ENCODE results near the gene RABIF. TPM values are rescaled to one million over a fixed set of nuclear protein-coding genes. Genes with fewer than 3 reads are reported as not detected.

Gene RABIF
- total and polyA plus RNA-seq, 10 of the 15 experiments (the other 5 are each of a cell fraction or from before 2014, with no cell fraction given), result 4.7 to 18.2 (median 8.8) TPM

DNA sequence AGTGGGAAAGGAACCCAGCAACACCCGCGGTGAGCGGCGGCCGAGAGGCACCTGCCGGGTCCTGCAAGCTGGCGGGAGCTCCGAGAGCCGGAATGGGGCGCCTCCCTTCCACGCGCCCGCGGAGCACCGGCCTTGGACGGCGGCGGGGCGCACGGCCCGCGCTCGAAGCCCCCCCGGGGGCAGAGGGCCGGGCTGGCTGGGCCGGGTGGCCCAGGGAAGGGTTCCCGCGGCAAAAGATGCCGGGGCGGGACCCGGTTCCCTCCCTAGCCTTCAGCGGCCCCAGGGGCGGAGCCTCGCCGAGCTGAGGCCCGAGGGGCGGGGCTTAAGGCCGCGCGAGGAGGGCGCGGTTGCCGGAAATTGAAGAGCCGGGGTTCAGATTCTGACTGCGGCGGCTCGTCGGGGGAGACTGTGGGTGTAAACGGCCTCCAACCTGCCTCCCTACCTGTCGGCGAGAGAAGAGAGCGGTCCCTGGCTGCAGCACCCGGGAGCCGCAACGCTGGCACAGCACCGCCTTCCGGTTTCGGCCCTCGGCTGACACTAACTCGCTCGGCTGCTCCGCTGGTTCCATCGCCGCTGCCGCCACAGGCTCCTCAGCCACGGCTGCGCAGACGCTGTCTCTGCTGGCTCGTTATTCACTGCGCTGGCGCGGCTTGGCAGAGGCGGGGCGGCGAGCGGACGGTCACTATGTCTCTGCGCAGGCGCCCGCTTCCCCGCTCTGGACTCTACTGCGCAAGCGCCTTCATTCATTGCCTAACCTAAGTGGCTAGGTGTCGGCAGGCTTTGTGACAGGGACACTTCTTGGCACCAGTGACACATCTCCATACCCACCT, at the start of gene RABIF (continued):
- TF ChIP-seq RFX5 (IDR thresholded peaks at IDR 0.05; ENCODE audit: low read depth, low read length), result no peak
- TF ChIP-seq SPI1 (IDR thresholded peaks at IDR 0.05; ENCODE audit: borderline replicate concordance, insufficient read depth, low read depth, low read length), result no peak
- no peak for TF ChIP-seq SRF (IDR thresholded peaks at IDR 0.05; ENCODE audit: low read depth in 2 of 2, low read length in 2 of 2)
- TF ChIP-seq STAT3 (IDR thresholded peaks at IDR 0.05; ENCODE audit: low read depth, low read length), result no peak
- no peak for TF ChIP-seq MTA2 (IDR thresholded peaks at IDR 0.05; ENCODE audit: low read depth)
- peak; percentile 97; the same call in 1 of the 2 replicates for TF ChIP-seq STAT1 (conservative IDR thresholded peaks at IDR 0.05)
- TF ChIP-seq, protein P1, sequence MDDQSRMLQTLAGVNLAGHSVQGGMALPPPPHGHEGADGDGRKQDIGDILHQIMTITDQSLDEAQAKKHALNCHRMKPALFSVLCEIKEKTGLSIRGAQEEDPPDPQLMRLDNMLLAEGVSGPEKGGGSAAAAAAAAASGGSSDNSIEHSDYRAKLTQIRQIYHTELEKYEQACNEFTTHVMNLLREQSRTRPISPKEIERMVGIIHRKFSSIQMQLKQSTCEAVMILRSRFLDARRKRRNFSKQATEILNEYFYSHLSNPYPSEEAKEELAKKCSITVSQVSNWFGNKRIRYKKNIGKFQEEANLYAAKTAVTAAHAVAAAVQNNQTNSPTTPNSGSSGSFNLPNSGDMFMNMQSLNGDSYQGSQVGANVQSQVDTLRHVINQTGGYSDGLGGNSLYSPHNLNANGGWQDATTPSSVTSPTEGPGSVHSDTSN (IDR thresholded peaks at IDR 0.05; ENCODE audit: insufficient replicate concordance, low read depth, low read length), result no peak
- TF ChIP-seq, protein P2, sequence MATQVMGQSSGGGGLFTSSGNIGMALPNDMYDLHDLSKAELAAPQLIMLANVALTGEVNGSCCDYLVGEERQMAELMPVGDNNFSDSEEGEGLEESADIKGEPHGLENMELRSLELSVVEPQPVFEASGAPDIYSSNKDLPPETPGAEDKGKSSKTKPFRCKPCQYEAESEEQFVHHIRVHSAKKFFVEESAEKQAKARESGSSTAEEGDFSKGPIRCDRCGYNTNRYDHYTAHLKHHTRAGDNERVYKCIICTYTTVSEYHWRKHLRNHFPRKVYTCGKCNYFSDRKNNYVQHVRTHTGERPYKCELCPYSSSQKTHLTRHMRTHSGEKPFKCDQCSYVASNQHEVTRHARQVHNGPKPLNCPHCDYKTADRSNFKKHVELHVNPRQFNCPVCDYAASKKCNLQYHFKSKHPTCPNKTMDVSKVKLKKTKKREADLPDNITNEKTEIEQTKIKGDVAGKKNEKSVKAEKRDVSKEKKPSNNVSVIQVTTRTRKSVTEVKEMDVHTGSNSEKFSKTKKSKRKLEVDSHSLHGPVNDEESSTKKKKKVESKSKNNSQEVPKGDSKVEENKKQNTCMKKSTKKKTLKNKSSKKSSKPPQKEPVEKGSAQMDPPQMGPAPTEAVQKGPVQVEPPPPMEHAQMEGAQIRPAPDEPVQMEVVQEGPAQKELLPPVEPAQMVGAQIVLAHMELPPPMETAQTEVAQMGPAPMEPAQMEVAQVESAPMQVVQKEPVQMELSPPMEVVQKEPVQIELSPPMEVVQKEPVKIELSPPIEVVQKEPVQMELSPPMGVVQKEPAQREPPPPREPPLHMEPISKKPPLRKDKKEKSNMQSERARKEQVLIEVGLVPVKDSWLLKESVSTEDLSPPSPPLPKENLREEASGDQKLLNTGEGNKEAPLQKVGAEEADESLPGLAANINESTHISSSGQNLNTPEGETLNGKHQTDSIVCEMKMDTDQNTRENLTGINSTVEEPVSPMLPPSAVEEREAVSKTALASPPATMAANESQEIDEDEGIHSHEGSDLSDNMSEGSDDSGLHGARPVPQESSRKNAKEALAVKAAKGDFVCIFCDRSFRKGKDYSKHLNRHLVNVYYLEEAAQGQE (IDR thresholded peaks at IDR 0.05; ENCODE audit: low read depth, low read length), result no peak
- TF ChIP-seq BACH1 (IDR thresholded peaks at IDR 0.05; ENCODE audit: borderline replicate concordance), result peak; percentile 82
- no peak for TF ChIP-seq NR2C1 (IDR thresholded peaks at IDR 0.05)
- TF ChIP-seq JUNB (IDR thresholded peaks at IDR 0.05), result no peak
- no peak for TF ChIP-seq ZSCAN29 (IDR thresholded peaks at IDR 0.05)
- peak; percentile 96 for TF ChIP-seq HDGF (IDR thresholded peaks at IDR 0.05)
- no peak for TF ChIP-seq PAX8 (IDR thresholded peaks at IDR 0.05)
- TF ChIP-seq MEF2B (IDR thresholded peaks at IDR 0.05; ENCODE audit: partially characterized antibody, poor library complexity, severe bottlenecking), result no peak
- TF ChIP-seq IRF4 (IDR thresholded peaks at IDR 0.05; ENCODE audit: low read depth, low read length), result no peak
- peak; percentile 69; the same call in 1 of the 2 replicates for TF ChIP-seq NR2F1 (conservative IDR thresholded peaks at IDR 0.05)
- TF ChIP-seq, protein P3, sequence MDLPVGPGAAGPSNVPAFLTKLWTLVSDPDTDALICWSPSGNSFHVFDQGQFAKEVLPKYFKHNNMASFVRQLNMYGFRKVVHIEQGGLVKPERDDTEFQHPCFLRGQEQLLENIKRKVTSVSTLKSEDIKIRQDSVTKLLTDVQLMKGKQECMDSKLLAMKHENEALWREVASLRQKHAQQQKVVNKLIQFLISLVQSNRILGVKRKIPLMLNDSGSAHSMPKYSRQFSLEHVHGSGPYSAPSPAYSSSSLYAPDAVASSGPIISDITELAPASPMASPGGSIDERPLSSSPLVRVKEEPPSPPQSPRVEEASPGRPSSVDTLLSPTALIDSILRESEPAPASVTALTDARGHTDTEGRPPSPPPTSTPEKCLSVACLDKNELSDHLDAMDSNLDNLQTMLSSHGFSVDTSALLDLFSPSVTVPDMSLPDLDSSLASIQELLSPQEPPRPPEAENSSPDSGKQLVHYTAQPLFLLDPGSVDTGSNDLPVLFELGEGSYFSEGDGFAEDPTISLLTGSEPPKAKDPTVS (IDR thresholded peaks at IDR 0.05; ENCODE audit: low read depth, low read length), result no peak
- TF ChIP-seq, protein P4, sequence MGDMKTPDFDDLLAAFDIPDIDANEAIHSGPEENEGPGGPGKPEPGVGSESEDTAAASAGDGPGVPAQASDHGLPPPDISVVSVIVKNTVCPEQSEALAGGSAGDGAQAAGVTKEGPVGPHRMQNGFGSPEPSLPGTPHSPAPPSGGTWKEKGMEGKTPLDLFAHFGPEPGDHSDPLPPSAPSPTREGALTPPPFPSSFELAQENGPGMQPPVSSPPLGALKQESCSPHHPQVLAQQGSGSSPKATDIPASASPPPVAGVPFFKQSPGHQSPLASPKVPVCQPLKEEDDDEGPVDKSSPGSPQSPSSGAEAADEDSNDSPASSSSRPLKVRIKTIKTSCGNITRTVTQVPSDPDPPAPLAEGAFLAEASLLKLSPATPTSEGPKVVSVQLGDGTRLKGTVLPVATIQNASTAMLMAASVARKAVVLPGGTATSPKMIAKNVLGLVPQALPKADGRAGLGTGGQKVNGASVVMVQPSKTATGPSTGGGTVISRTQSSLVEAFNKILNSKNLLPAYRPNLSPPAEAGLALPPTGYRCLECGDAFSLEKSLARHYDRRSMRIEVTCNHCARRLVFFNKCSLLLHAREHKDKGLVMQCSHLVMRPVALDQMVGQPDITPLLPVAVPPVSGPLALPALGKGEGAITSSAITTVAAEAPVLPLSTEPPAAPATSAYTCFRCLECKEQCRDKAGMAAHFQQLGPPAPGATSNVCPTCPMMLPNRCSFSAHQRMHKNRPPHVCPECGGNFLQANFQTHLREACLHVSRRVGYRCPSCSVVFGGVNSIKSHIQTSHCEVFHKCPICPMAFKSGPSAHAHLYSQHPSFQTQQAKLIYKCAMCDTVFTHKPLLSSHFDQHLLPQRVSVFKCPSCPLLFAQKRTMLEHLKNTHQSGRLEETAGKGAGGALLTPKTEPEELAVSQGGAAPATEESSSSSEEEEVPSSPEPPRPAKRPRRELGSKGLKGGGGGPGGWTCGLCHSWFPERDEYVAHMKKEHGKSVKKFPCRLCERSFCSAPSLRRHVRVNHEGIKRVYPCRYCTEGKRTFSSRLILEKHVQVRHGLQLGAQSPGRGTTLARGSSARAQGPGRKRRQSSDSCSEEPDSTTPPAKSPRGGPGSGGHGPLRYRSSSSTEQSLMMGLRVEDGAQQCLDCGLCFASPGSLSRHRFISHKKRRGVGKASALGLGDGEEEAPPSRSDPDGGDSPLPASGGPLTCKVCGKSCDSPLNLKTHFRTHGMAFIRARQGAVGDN (IDR thresholded peaks at IDR 0.05), result peak; percentile 49
- TF ChIP-seq IKZF1 (conservative IDR thresholded peaks at IDR 0.05), result peak; percentile 99
- TF ChIP-seq BMI1 (IDR thresholded peaks at IDR 0.05; ENCODE audit: borderline replicate concordance), result no peak

All from GM12878 (cell line).